AG09309 (cell line): ENCODE data around the gene XYLT2.

ENCODE experiments used
- DNase-seq: peaks from one replicate; pipeline ENCODE4 v3.0.0-alpha.2; 2010; ENCODE audit warnings: low read depth
- H3K4me3 ChIP-seq: 2 replicates; pipeline ENCODE4 v1.5.1; 2011; ENCODE audit warnings: mild to moderate bottlenecking, low read depth, low read length, moderate library complexity; ENCODE audit not compliant: control insufficient read depth
- TF ChIP-seq, protein P1 (sequence below): IDR thresholded peaks from 2 replicates; pipeline ENCODE4 v1.5.1; 2011; ENCODE audit warnings: mild to moderate bottlenecking, low read depth, low read length, inconsistent platforms; ENCODE audit not compliant: insufficient read depth, control insufficient read depth; ENCODE audit errors: missing control alignments

XYLT2 gene

DNA sequence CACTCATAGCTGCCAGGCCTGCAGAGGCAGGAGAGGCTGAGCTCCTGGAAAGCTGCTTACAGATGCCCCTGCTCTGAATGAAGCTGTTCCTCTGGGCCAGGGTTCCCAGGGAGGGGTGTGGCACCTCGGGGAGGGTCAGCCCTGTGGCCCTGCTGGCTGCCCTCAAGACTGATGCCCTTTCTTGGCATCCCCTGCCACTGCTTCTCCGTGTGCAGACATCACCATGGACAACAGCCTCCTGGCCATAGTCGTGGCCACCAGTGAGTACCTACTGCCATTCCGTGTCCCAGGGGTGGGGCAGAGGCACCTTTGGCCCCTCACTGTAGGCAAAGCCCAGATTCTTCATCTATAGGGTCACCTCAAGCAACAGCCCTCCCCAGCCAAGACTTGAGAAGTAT, 18.1 kb downstream of the XYLT2 start:
- TF ChIP-seq, protein P1, sequence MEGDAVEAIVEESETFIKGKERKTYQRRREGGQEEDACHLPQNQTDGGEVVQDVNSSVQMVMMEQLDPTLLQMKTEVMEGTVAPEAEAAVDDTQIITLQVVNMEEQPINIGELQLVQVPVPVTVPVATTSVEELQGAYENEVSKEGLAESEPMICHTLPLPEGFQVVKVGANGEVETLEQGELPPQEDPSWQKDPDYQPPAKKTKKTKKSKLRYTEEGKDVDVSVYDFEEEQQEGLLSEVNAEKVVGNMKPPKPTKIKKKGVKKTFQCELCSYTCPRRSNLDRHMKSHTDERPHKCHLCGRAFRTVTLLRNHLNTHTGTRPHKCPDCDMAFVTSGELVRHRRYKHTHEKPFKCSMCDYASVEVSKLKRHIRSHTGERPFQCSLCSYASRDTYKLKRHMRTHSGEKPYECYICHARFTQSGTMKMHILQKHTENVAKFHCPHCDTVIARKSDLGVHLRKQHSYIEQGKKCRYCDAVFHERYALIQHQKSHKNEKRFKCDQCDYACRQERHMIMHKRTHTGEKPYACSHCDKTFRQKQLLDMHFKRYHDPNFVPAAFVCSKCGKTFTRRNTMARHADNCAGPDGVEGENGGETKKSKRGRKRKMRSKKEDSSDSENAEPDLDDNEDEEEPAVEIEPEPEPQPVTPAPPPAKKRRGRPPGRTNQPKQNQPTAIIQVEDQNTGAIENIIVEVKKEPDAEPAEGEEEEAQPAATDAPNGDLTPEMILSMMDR = no peak
- no peak for DNase-seq

DNA sequence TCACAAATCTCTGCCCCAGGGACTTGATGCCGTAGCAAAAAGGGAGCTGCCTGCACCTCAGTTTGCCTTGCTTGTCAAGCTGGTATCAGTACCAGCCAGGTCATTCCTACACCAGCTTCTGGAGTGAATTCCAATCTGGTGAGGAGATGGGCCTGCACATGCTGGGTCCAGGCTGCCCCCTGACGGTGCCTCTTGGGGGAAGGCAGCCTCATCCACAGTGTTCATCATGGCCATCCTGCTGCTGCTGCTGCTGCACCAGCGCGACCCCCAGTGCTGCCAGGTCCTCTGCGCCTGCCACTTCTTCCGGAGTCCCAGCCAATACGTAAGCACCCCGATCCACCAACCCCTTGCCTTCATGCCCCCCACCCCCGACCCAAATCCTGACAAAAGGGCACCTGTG, 18.8 kb downstream of the XYLT2 start:
- no peak overlapping the region for H3K4me3 ChIP-seq
- TF ChIP-seq, protein P1 = peak; percentile 19
- DNase-seq = no peak

More for the DNA sequence above, 18.1 kb downstream of the XYLT2 start:
- H3K4me3 ChIP-seq = no peak overlapping the region

DNA sequence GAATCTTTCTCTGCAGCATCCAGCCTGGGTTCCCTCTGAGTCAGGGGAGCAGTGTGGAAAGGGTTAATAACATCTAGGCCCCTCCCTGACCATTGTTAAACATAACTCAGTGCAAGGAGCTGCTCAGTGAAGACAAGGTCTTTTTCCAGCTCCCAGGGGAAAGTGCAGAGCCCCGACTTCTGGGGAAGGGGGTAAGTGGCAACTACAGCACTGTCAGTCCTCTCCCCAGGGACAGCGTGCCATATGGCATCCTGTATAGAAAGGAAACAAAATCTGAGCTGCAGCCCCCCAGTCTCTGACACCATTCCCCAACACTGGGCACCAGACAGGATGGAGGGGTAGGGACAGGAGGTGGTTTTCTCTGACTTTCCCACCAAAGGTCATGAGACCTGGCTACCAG, 19.2 kb downstream of the XYLT2 start:
- TF ChIP-seq, protein P1 = no peak
- DNase-seq = no peak
- no peak overlapping the region for H3K4me3 ChIP-seq

DNA sequence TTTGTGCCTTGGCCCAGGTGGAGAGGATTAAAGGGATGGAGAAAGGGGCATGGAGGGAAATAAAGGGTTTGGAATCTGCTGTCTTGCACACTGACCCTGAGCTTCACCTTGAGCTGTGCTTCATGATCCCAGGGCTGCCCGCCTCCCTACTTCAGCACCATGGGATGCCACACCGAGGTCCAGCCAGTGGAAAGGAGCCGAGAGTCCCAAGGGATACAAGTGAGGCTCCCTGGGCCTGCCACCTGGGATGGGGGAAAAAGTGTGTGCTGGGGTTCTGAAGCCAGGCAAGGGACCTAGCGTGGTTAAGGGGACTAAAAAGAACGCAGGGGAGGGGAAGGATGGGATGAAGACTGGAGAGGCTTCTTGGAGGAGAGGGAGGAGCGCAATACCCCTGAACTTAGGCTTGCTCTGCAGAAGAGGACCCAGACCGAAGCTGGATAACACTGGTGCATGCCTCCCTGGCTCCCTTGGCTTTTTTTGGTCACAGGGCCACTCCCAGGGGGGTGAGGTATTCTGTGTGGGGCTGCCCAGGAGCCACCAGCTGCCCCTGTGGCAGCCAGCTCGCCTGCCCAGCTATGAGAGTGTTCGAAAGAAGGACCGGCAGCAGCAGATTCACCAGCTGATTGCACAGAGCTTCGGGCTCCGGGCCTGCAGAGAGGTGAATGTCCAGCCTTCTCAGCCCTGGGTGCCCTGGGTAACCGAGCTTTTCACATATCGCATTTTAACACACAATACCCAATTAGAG, 19.9 kb downstream of the XYLT2 start:
- no peak for DNase-seq
- TF ChIP-seq, protein P1 = no peak
- no peak overlapping the region for H3K4me3 ChIP-seq

DNA sequence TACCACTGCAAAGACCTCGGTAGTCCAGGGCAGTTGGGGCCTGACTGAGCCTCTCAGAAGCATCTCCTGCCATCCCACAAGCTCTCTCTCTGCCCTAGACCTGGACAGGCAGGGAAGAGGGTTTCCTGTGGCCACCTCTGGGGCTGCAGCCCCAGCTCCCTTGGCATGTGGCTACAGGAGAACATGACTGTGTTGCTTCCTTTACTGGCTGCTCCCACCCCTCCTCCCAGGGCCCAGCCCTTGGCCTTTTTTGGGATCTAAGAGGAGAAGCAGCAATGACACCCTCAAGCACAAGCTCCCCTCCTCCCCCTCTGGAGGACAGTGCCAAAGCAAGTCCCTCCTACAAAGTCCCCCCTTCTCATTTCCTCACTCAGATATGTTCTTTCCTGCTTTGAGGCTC, 21.5 kb downstream of the XYLT2 start:
- TF ChIP-seq, protein P1 = no peak

DNA sequence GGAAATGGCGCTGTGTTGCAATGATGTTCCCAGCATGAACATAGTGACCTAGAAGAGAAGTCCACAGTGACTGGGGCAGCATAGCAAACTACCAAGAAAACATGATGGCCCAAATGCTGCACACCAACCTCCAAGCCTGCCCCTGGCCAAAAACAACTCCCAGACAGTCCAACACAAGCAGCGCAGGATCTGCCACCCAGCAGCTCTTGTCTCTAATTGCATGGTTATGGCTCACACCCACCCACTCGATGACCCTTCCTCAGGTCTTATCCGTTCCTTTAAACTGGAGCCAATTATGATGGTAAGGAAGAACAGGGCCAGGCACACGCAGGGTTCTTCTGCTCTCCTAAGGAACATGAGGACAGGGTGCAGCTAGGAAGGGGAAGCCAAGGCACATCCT, 24.1 kb downstream of the XYLT2 start:
- DNase-seq = no peak
- TF ChIP-seq, protein P1 = no peak
- no peak overlapping the region for H3K4me3 ChIP-seq

More for the DNA sequence above, 21.5 kb downstream of the XYLT2 start:
- DNase-seq = no peak
- no peak overlapping the region for H3K4me3 ChIP-seq
